ENCODE measurements around the gene PNPLA5.

GRCh38 chr22:43881091-43882061 lies 10.4 kb downstream of the PNPLA5 start:
- no peak for TF ChIP-seq CTCF (conservative IDR thresholded peaks at IDR 0.05; ENCODE audit: low read depth, low read length)
- no peak for TF ChIP-seq EZH2 (IDR thresholded peaks at IDR 0.05; ENCODE audit: low read length, unreplicated experiment)
